ENCODE measurements around the gene DUSP16. TPM values are rescaled to one million over a fixed set of nuclear protein-coding genes. Genes with fewer than 3 reads are reported as not detected.

DUSP16 gene
- total RNA-seq, 5 donors from 2014 or later (not counting 1 experiment from before 2014, with no cell fraction given): 44.6 to 72.3 (median 61.0) TPM

DNA sequence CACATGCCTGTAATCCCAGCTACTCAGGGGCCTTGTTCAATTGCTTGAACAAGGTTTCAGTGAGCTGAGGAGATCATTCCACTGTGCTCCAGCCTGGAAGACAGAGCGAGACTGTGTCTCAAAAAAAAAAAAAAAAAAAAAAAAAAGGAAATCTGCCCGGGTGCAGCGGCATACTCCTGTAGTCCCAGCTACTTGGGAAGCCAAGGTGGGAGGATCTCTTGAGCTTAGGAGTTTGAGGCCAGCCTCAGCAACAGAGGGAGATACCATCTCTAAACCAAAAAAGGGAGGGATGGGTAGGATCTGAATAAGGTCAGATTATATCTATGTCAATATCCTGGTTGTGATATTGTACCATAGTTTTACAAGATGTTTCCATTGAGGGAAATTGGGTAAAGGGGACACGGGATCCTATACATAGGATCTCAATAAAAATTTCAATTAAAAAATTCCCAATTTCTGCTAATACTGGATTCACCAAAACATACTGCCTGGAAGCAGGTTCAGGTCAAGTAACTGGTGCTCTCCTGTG is 129.4 kb downstream of the DUSP16 start:
- no peak overlapping the region for H3K4me3 Mint-ChIP-seq
- Histone ChIP-seq H3K9me3 (no peaks in the 10 kb centered on the region), H3K27me3 (replicated peaks in 1 of 2; ENCODE audit: control insufficient read depth in 2 of 2, extremely low read depth in 1 of 2, insufficient read depth in 2 of 2, low read length in 1 of 2) (no peaks in the 10 kb centered on the region), H3K36me3 (ENCODE audit: control insufficient read depth in 2 of 2, extremely low read depth in 1 of 2, insufficient read depth in 1 of 2, low read length in 1 of 2) (peaks cover 0 to 14% of the 10 kb centered on the region in 2 donors), H3K27ac (ENCODE audit: low read length) (no peak overlapping the region), H3K4me3 (ENCODE audit: control insufficient read depth in 1 of 2, extremely low read depth in 1 of 2, low read length in 1 of 2) (no peak overlapping the region), H3K4me1 (ENCODE audit: control insufficient read depth in 1 of 2, extremely low read depth in 1 of 2, insufficient read depth in 2 of 2, low read length in 2 of 2) (peaks cover 0 to 27% of the 10 kb centered on the region in 2 experiments)
- DNase-seq: no peak
- ChIA-PET CTCF (interaction anchor here in 1 of 2 donors (0.6 kb wide), 1 partner anchor 343 kb away, joined by 3 read pairs; no protein-coding TSS in a partner anchor), POLR2A (interaction anchor here (0.5 to 0.7 kb wide), 3 partner anchors 34 to 386 kb away, joined by 3 to 6 read pairs (median 5); no protein-coding TSS in a partner anchor)
- H3K36me3 Mint-ChIP-seq: peaks cover 30% of the 10 kb centered on the region
- H3K9me3 Mint-ChIP-seq: peaks cover 0 to 7% (median 6%) of the 10 kb centered on the region in 3 donors
- H3K27ac Mint-ChIP-seq: peak overlapping the region; percentile 66 to 69
- WGBS (ENCODE audit: insufficient coverage): no CpG with 5 or more reads among the region's 4 CpGs
- peaks cover 27 to 70% (median 61%) of the 10 kb centered on the region in 3 donors for H3K4me1 Mint-ChIP-seq
- no peaks in the 10 kb centered on the region for H3K27me3 Mint-ChIP-seq
- ATAC-seq (replicated peaks in 1 of 4): no peak

DNA sequence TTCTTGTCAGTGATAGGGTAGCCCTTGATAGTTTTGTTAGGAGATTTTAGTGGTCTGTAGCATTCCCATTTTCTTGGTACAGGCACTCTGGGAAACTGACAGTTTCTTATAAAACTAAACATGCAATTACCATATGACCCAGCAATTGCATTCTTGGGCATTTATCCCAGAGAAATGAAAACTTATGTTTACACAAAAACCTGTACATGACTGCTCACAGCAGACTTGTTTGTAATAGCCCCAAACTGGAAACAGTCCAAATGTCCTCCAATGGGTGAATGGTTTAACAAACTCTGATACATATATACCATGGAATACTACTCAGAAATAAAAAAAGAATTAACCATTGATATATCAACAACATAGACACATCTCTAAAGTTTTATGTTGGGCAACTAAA is 130.3 kb downstream of the DUSP16 start:
- peaks cover 0 to 24% of the 10 kb centered on the region in 2 experiments for H3K4me1 ChIP-seq (ENCODE audit: control insufficient read depth in 1 of 2, extremely low read depth in 1 of 2, insufficient read depth in 2 of 2, low read length in 2 of 2)
- no peak overlapping the region for H3K27ac ChIP-seq (ENCODE audit: low read length)
- H3K27me3 Mint-ChIP-seq: no peaks in the 10 kb centered on the region
- DNase-seq: no peak
- peaks cover 0 to 14% of the 10 kb centered on the region in 2 donors for H3K36me3 ChIP-seq (ENCODE audit: control insufficient read depth in 2 of 2, extremely low read depth in 1 of 2, insufficient read depth in 1 of 2, low read length in 1 of 2)
- peaks cover 27 to 69% (median 61%) of the 10 kb centered on the region in 3 donors for H3K4me1 Mint-ChIP-seq
- H3K36me3 Mint-ChIP-seq: peaks cover 33% of the 10 kb centered on the region
- H3K4me3 Mint-ChIP-seq: no peak overlapping the region
- H3K9me3 Mint-ChIP-seq: peaks cover 0 to 5% (median 5%) of the 10 kb centered on the region in 3 donors
- no peak overlapping the region for H3K4me3 ChIP-seq (ENCODE audit: control insufficient read depth in 1 of 2, extremely low read depth in 1 of 2, low read length in 1 of 2)
- POLR2A ChIA-PET: no interaction called here
- no peaks in the 10 kb centered on the region for H3K9me3 ChIP-seq
- H3K27ac Mint-ChIP-seq: peak overlapping the region; percentile 15 to 52
- H3K27me3 ChIP-seq (replicated peaks in 1 of 2; ENCODE audit: control insufficient read depth in 2 of 2, extremely low read depth in 1 of 2, insufficient read depth in 2 of 2, low read length in 1 of 2): no peaks in the 10 kb centered on the region
- CTCF ChIA-PET: no interaction called here
- ATAC-seq (replicated peaks in 1 of 4): no peak

DNA sequence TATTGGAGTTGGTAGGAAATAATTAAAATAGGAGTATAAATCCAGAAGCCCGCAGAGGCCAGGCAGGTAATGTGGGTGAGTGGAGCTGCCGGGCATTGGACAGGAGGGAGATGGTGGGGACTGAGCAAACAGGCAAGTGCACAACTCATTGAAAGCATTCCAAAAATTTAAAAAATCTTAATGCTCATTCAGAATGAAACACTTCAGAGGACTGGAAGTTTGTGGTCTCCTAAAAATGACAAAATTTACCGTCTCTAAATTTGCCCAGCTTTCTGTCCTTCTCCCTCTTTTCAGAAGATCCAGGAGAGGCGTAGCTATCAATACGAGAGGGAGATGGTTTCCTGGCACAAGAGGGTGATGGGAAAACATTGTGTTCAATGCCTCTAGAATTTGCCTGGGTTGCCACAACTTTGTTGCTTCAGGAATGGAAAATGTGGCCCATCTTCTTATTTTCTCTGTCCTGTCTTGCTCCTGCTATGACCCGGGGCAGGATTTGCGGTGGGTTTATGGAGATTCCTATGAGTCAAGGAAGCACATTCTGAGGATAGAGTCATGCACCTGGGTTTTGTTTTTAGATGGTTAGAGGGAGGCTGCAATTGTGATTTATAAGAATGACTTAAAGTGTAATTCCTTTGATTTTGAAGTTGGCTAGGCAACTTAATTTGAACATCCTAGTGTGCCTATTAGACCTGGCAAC is 133.6 kb downstream of the DUSP16 start:
- peaks cover 0 to 22% of the 10 kb centered on the region in 2 experiments for H3K4me1 ChIP-seq (ENCODE audit: control insufficient read depth in 1 of 2, extremely low read depth in 1 of 2, insufficient read depth in 2 of 2, low read length in 2 of 2)
- ChIA-PET CTCF (interaction anchor here (0.6 to 0.7 kb wide), 2 partner anchors 18 to 163 kb away, joined by 3 read pairs; no protein-coding TSS in a partner anchor), POLR2A (interaction anchor here in 1 of 2 donors (0.6 kb wide), 1 partner anchor 94 kb away, joined by 3 read pairs; no protein-coding TSS in a partner anchor)
- no peaks in the 10 kb centered on the region for H3K36me3 ChIP-seq (ENCODE audit: control insufficient read depth in 2 of 2, extremely low read depth in 1 of 2, insufficient read depth in 1 of 2, low read length in 1 of 2)
- H3K4me3 Mint-ChIP-seq: no peak overlapping the region
- ATAC-seq (replicated peaks in 1 of 4): no peak
- no peak for DNase-seq
- no peaks in the 10 kb centered on the region for H3K27me3 ChIP-seq (replicated peaks in 1 of 2; ENCODE audit: control insufficient read depth in 2 of 2, extremely low read depth in 1 of 2, insufficient read depth in 2 of 2, low read length in 1 of 2)
- H3K9me3 ChIP-seq: no peaks in the 10 kb centered on the region
- peaks cover 36% of the 10 kb centered on the region for H3K36me3 Mint-ChIP-seq
- peaks cover 38 to 65% (median 57%) of the 10 kb centered on the region in 3 donors for H3K4me1 Mint-ChIP-seq
- 60% methylated on average over 2 of the region's 7 CpGs for WGBS (ENCODE audit: insufficient coverage)
- no peak overlapping the region for H3K27ac ChIP-seq (ENCODE audit: low read length)
- H3K27me3 Mint-ChIP-seq: no peaks in the 10 kb centered on the region
- H3K4me3 ChIP-seq (ENCODE audit: control insufficient read depth in 1 of 2, extremely low read depth in 1 of 2, low read length in 1 of 2): no peak overlapping the region
- peak overlapping the region in 1 of 2 donors; percentile 74 for H3K27ac Mint-ChIP-seq
- peaks cover 6 to 8% (median 7%) of the 10 kb centered on the region in 3 donors for H3K9me3 Mint-ChIP-seq

DNA sequence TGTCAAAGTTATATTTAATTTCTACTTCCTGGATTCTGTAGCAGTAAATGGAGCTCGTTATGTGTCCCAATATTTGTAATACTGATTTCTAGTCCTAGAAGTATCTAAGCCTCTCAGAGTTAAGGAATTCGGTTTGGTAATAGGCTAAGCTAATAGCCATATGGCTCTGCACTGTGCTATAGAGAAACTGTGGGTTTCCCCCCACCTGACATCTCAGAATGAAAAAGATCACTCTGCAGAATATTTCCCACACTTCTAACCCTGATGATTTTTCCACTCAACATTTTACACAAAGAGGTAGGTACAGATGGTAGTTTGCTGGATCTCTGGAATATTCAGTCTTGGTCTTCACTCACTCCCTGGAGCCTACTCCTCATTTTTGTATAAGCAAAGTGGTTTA is 134.6 kb downstream of the DUSP16 start:
- ATAC-seq (replicated peaks in 1 of 4): no peak
- H3K4me1 Mint-ChIP-seq: peaks cover 33 to 56% (median 50%) of the 10 kb centered on the region in 3 donors
- ChIA-PET CTCF (no interaction called here), POLR2A (no interaction called here)
- peaks cover 9 to 17% (median 10%) of the 10 kb centered on the region in 3 donors for H3K9me3 Mint-ChIP-seq
- WGBS (ENCODE audit: insufficient coverage): no CpG with 5 or more reads among the region's 2 CpGs
- H3K27ac ChIP-seq (ENCODE audit: low read length): no peak overlapping the region
- no peaks in the 10 kb centered on the region for H3K27me3 Mint-ChIP-seq
- H3K4me3 Mint-ChIP-seq: no peak overlapping the region
- peaks cover 0 to 12% of the 10 kb centered on the region in 2 experiments for H3K4me1 ChIP-seq (ENCODE audit: control insufficient read depth in 1 of 2, extremely low read depth in 1 of 2, insufficient read depth in 2 of 2, low read length in 2 of 2)
- no peak overlapping the region for H3K4me3 ChIP-seq (ENCODE audit: control insufficient read depth in 1 of 2, extremely low read depth in 1 of 2, low read length in 1 of 2)
- peak overlapping the region in 1 of 2 donors; percentile 22 for H3K27ac Mint-ChIP-seq
- no peaks in the 10 kb centered on the region for H3K27me3 ChIP-seq (replicated peaks in 1 of 2; ENCODE audit: control insufficient read depth in 2 of 2, extremely low read depth in 1 of 2, insufficient read depth in 2 of 2, low read length in 1 of 2)
- H3K36me3 ChIP-seq (ENCODE audit: control insufficient read depth in 2 of 2, extremely low read depth in 1 of 2, insufficient read depth in 1 of 2, low read length in 1 of 2): no peaks in the 10 kb centered on the region
- no peak for DNase-seq
- peaks cover 45% of the 10 kb centered on the region for H3K36me3 Mint-ChIP-seq
- H3K9me3 ChIP-seq: no peaks in the 10 kb centered on the region

DNA sequence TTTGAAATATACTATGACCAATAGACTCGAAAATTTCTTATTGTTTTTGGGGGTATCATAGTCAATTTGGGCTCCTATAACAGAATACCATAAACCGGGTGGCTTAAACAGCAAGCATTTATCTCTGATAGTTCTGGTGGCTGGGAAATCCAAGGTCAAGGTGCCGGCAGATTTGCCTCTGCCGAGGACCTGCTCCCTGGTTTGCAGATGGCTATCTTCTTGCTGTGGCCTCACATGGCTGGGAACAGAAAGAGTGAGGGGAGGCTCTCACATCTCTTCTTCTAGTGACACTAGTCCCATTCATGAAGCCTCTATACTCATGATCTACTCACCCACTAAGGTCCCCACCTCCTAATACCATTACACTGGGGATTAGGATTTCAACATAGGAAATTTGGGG is 135.1 kb downstream of the DUSP16 start:
- H3K9me3 Mint-ChIP-seq: peaks cover 9 to 17% (median 10%) of the 10 kb centered on the region in 3 donors
- peaks cover 28 to 51% (median 45%) of the 10 kb centered on the region in 3 donors for H3K4me1 Mint-ChIP-seq
- H3K27ac Mint-ChIP-seq: peak overlapping the region in 1 of 2 donors; percentile 15
- peaks cover 42% of the 10 kb centered on the region for H3K36me3 Mint-ChIP-seq
- H3K36me3 ChIP-seq (ENCODE audit: control insufficient read depth in 2 of 2, extremely low read depth in 1 of 2, insufficient read depth in 1 of 2, low read length in 1 of 2): no peaks in the 10 kb centered on the region
- WGBS (ENCODE audit: insufficient coverage): 100% methylated on average over 1 of the region's 4 CpGs
- no peak overlapping the region for H3K4me3 ChIP-seq (ENCODE audit: control insufficient read depth in 1 of 2, extremely low read depth in 1 of 2, low read length in 1 of 2)
- ChIA-PET POLR2A (no interaction called here), CTCF (interaction anchor here in 1 of 2 donors (0.6 kb wide), 1 partner anchor 26 kb away, joined by 3 read pairs; no protein-coding TSS in a partner anchor)
- H3K27me3 Mint-ChIP-seq: no peaks in the 10 kb centered on the region
- H3K9me3 ChIP-seq: no peaks in the 10 kb centered on the region
- ATAC-seq (replicated peaks in 1 of 4) (no peak), DNase-seq (no peak)
- peaks cover 0 to 9% of the 10 kb centered on the region in 2 experiments for H3K4me1 ChIP-seq (ENCODE audit: control insufficient read depth in 1 of 2, extremely low read depth in 1 of 2, insufficient read depth in 2 of 2, low read length in 2 of 2)
- H3K27me3 ChIP-seq (replicated peaks in 1 of 2; ENCODE audit: control insufficient read depth in 2 of 2, extremely low read depth in 1 of 2, insufficient read depth in 2 of 2, low read length in 1 of 2): no peaks in the 10 kb centered on the region
- H3K4me3 Mint-ChIP-seq: no peak overlapping the region
- no peak overlapping the region for H3K27ac ChIP-seq (ENCODE audit: low read length)

DNA sequence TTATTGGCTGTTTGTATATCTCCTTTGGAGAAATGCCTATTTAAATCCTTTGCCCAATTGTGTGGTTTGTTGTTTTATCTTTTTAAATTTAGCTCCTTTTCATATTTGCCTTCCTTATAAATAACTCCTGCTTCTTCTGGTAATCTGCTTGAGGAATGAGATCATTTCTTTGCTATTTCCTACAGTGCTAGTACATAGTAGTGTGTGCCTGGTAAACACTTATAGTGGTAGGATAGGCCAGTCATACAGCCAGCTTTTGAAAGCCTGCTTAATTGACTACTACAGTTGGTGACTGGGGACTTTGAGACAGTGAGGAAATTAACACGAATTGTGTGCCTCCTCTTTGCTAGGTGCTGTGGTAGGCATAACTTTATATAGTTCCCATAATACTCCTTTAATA is 137.0 kb downstream of the DUSP16 start:
- no peak for ATAC-seq (replicated peaks in 1 of 4)
- Histone ChIP-seq H3K4me1 (ENCODE audit: control insufficient read depth in 1 of 2, extremely low read depth in 1 of 2, insufficient read depth in 2 of 2, low read length in 2 of 2) (peaks cover 0 to 9% of the 10 kb centered on the region in 2 experiments), H3K9me3 (no peaks in the 10 kb centered on the region), H3K27ac (ENCODE audit: low read length) (no peak overlapping the region), H3K4me3 (ENCODE audit: control insufficient read depth in 1 of 2, extremely low read depth in 1 of 2, low read length in 1 of 2) (no peak overlapping the region), H3K36me3 (ENCODE audit: control insufficient read depth in 2 of 2, extremely low read depth in 1 of 2, insufficient read depth in 1 of 2, low read length in 1 of 2) (no peaks in the 10 kb centered on the region), H3K27me3 (replicated peaks in 1 of 2; ENCODE audit: control insufficient read depth in 2 of 2, extremely low read depth in 1 of 2, insufficient read depth in 2 of 2, low read length in 1 of 2) (no peaks in the 10 kb centered on the region)
- Mint-ChIP-seq H3K27me3 (no peaks in the 10 kb centered on the region), H3K27ac (no peak overlapping the region), H3K4me3 (no peak overlapping the region), H3K4me1 (peaks cover 22 to 42% (median 34%) of the 10 kb centered on the region in 3 donors), H3K36me3 (peaks cover 53% of the 10 kb centered on the region), H3K9me3 (peaks cover 10 to 23% (median 11%) of the 10 kb centered on the region in 3 donors)
- ChIA-PET CTCF (interaction anchor here in 1 of 2 donors (0.6 kb wide), 1 partner anchor 30 kb away, joined by 6 read pairs; no protein-coding TSS in a partner anchor), POLR2A (no interaction called here)
- WGBS (ENCODE audit: insufficient coverage): no CpG with 5 or more reads among the region's 1 CpG
- no peak for DNase-seq
